NCI-H2107 treated with DMSO at 0.1 percent for 48 hours (cell line): ENCODE results near the gene VEGFC.

Experiments
- DNase-seq: peaks from one replicate; lab custom pipeline; 2025; ENCODE audit not compliant: unreplicated experiment; lab: John Stamatoyannopoulos, UW

Gene VEGFC

DNA sequence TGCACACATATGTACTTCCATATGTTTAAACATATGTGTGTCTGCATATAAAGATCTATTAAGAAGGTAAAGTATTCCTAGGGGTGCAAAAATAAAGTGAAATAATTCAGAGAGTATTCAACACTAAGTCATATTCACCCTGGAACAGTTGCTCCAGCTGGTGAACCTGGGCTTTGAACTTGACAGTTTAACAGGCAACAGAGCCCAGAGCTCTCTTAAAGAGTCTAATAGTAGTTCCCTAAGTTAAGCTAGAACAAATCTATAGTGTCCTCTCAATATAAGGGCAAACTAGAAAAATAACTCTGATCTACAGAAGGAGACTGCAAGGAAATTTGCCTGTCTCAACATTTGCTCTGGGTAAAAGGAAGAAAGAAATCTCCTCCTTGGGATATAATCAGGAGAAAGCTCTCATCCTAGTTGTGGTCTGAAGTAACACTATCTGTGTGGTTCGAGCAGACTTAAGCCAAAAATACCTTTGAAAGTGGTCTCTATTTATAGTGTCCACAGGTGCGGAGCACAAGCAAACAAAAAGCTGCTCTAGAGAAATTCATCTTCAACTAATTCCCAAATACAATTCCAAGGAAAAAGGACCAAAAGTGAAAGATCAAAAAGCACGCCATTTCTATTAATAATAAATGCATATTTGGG is 29.9 kb downstream of the VEGFC start:
- DNase-seq = no peak

- no peak for DNase-seq
These were observed 30.9 kb downstream of the VEGFC start for GRCh38 chr4:176761872-176762271.

DNA sequence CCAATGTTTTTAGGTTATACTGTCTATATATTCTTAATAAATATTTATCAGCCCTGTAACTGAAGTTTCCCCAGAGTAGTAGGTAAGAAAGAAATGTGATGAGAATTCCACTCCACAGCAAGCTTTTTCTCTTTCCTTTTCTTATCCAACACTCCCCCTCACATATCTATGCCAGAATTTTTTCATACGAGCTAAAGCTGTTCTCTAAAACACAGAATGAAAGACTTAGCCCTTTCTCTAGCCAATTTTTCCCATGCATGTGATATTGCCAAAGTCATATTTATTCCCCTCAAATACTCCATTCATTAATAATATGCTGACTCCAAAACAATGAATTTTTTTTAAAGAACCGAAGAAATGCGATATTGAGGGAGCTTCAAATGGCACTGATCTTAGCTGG is 32.3 kb downstream of the VEGFC start:
- no peak for DNase-seq

GRCh38 chr4:176758731-176759130 is 34.0 kb downstream of the VEGFC start:
- DNase-seq = no peak

- no peak for DNase-seq
These were observed 34.4 kb downstream of the VEGFC start for GRCh38 chr4:176758323-176758722.

DNA sequence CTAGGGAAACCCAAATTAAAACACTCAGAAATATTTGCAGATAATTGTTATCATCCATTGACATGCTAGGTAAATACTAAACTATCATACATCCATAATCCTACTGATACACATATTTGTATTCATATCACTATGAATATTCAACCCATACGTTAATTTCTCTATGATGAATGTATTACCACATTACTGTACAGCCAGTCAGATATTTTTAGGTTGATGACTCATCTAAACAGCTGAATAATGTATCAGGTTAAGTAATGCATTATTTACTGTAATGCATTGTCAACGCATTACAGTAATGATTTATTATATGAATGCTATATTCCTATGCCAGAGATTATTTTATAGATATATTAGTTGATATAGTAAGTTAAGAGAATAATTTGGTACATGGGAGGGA is 37.1 kb downstream of the VEGFC start:
- no peak for DNase-seq

- no peak for DNase-seq
These were observed 37.7 kb downstream of the VEGFC start for GRCh38 chr4:176755001-176755400.

DNA sequence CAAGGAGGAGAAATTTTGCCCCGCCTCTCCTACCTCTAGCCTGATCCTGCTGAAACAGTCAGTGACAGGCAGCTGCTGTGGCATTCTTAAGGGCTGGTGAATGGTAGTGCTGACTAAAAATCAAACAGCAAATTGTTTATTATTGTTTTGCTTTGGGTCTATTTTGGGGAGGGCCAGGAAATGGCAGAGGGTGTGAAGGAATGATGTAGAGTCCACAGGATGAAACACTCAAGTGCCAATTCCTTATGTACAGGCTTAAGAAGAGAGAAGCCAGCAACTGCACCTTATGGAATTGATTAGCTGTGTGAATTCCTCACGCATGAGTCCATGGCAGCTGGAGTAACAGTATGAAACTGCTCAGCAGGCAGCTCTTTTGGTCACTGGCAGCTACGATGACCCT is 39.7 kb downstream of the VEGFC start:
- no peak for DNase-seq

DNA sequence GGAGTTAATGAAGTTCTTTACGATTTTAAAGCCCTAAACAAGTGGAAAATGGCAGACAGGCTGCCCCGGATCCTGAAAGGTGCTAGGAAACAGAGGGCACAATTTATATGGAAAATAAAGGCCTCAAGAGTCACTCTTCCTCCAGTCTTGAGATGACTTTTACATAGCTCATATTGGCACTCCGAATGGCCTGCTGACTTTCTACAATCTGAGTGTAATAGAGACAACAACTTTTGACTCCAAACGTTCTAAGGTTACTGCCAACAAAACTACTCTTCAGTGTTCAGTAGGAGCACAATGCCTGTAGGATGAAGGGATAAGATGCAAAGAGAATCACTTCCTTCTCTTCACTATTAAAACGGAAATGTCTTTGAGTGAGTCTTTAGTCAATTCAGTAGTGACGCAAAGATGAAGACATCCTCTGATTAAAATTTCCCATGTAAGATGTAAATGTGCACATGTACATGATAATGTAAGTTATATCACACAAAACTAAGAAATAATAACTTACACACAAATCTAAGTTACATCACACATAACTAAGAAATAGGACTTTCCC is 40.5 kb downstream of the VEGFC start:
- DNase-seq = no peak

- DNase-seq = no peak
These were observed 41.7 kb downstream of the VEGFC start for GRCh38 chr4:176751061-176751460.

GRCh38 chr4:176746846-176747245 is 45.9 kb downstream of the VEGFC start:
- no peak for DNase-seq

DNA sequence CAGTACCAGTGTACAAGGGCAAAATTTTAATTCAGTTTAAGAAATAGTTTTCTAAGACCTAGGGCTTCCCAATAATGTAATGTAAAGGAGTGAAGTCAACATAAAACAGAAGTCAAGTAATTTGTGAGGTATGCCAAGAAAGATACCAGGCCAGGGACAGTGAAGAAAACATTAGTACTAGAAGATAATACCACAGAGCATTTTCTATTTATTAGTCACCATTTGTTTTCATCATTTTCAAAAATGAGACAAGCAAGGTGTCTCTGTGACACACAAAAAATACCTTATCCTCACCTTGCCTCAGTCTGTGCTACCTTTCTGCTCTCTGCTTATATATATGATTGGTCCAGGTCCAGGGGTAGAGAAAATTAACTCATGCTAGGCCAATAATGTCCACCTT is 46.8 kb downstream of the VEGFC start:
- no peak for DNase-seq

GRCh38 chr4:176744091-176744490 is 48.6 kb downstream of the VEGFC start:
- no peak for DNase-seq

- no peak for DNase-seq
These were observed 50.5 kb downstream of the VEGFC start for GRCh38 chr4:176742211-176742610.

GRCh38 chr4:176741253-176741652 is 51.5 kb downstream of the VEGFC start:
- no peak for DNase-seq

DNA sequence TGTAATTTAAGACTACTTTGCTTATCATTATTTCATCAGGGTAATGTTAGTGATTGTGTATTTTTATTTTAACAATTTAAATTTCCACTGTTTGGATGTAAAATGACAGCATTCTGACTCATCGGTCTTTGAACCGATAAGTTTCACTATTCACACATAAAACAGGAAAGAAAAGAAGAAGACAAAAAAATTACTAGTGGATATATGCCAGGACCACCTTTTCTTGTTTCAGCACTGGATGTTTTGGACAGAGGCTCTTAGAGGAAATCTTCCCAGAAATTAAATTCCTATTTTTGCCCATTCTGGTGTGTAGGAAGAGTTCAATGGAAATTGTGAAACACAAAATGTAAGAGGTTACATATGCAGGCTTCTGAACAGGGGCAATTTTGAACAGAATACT is 57.4 kb downstream of the VEGFC start:
- no peak for DNase-seq

- DNase-seq = no peak
These were observed 58.3 kb downstream of the VEGFC start for GRCh38 chr4:176734461-176734860.

DNA sequence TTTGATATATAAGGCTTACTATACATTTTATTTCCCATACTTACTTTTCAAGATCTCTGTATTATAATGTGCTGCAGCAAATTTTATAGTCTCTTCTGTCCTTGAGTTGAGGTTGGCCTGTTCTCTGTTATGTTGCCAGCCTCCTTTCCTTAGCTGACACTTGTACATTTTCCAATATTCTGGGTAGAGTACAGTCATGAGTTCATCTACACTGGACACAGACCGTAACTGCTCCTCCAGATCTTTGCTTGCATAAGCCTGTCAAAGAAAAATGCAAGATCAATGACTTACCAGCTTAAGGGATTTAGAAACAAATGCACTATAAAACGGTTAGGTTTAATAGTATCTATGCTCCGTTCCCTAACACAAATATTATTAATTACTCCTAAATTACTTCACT is 63.2 kb downstream of the VEGFC start:
- no peak for DNase-seq

DNA sequence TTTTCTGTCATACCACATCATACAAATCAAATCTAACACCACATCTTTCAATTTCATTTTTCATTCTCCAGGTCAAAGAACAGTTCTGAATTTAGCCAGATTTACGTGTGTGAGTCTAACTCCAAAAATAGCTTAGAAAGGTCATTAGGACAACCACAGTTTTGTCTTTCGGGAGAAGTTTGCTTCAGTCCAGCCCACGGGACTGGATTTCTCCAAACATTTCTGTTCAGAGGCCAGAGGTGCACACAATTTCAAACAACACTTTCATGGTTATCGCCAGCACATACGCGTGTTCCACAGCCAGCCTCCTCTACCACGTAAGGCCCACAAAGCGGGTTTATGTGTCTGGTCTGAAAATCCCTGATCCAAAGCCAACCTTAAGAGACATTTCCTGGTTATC is 65.9 kb downstream of the VEGFC start:
- no peak for DNase-seq

DNA sequence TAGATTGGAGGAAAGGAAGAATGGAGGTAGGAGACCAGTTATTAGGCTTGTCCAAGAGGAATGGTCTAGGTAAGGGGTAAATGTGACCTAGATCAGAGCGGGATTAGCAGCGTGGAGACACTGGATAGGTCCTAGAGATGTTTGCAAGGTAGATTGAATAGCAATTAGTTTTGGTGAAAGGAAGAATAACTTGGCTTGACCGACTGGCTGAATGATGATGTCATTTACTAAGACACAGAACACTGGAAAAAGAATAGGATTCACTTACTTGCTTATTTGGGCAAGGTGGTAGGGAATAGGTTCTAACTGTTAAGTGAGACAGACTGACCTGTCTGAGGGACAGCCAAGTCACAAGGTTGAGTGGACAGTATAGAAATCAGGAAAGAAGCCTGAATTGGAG is 71.3 kb downstream of the VEGFC start:
- no peak for DNase-seq

DNA sequence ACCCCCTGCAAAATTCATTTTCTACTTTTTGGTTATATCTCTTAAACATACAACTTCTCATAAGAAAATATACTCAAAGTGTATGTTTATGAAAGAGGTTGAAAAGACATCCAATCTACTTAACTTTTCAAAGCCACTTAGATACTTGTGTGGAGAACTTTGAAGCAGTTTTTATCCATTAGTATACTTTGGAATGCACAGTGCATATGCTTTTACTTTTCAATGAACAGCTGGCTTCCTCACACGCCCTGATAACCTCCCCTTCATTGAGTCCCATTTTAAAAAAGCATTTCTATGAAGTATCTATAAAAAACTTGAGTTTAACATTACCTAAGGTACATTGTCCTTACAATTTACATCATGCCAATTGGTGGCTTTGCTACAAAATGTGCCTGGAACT is 73.8 kb downstream of the VEGFC start:
- no peak for DNase-seq

DNA sequence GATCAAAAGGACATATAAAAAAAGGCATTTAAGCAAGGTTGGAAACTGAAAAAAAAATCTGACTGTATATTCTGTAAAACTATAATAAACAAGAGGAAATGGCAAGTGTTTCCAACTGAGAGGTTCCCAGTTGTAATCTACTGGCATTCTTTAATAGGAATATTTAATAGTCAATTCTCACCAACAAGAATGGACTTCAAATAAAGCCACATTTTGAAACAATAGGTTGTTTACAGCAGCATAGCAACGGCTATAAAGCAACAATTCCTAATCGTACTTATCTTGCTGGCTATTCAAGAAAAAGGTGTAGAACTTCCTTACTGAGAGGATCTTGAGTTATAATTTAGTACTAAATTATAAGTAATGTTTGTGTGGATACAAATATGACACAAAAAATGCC is 75.5 kb downstream of the VEGFC start:
- DNase-seq = no peak

- no peak for DNase-seq
These were observed 83.3 kb downstream of the VEGFC start for GRCh38 chr4:176709417-176709816.
